PC-9 (cell line): ENCODE measurements around the gene B3GLCT.

Experiments used
- EZH2 ChIP-seq: fragments of 200-600 bp; sonication (generic); IDR thresholded peaks from 2 replicates; pipeline ENCODE4 v1.8.0; 2017; ENCODE audit warnings: antibody characterized with exemption, low read depth
- TF ChIP-seq, protein P1 (sequence below): fragments of 200-600 bp; sonication (generic); conservative IDR thresholded peaks from 2 replicates; pipeline ENCODE4 v1.6.1; 2017; ENCODE audit warnings: mixed run types, antibody characterized with exemption, mild to moderate bottlenecking, moderate library complexity

DNA sequence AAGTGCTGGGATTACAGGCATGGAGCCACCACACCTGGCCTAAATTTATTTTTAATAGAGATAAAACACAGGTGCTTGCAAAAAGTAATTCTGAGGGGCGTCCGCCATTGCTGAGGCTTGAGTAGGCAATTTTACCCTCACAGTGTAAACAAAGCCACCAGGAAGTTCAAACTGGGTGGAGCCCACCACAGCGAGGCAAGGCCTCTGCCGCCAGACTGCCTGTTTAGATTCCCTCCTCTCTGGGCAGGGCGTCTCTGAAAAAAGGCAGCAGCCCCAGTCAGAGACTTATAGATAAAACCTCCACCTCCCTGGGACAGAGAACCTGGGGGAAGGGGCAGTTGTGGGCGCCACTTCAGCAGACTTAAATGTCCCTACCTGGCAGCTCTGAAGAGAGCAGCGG lies 50.7 kb downstream of the B3GLCT start:
- TF ChIP-seq, protein P1, sequence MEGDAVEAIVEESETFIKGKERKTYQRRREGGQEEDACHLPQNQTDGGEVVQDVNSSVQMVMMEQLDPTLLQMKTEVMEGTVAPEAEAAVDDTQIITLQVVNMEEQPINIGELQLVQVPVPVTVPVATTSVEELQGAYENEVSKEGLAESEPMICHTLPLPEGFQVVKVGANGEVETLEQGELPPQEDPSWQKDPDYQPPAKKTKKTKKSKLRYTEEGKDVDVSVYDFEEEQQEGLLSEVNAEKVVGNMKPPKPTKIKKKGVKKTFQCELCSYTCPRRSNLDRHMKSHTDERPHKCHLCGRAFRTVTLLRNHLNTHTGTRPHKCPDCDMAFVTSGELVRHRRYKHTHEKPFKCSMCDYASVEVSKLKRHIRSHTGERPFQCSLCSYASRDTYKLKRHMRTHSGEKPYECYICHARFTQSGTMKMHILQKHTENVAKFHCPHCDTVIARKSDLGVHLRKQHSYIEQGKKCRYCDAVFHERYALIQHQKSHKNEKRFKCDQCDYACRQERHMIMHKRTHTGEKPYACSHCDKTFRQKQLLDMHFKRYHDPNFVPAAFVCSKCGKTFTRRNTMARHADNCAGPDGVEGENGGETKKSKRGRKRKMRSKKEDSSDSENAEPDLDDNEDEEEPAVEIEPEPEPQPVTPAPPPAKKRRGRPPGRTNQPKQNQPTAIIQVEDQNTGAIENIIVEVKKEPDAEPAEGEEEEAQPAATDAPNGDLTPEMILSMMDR = no peak
- TF ChIP-seq EZH2 = no peak
